Mammary epithelial cell (primary cell): ENCODE data around the gene PDE3A.

ENCODE experiments used
- CTCF ChIP-seq, 2 donors: IDR thresholded peaks in 1 of 2; conservative IDR thresholded peaks in 1 of 2; 2 replicates each; pipeline ENCODE4 v1.5.1; 2011 to 2012; ENCODE audit warnings: inconsistent platforms in 2 of 2, low read length in 2 of 2, mild to moderate bottlenecking in 2 of 2, control low read depth in 1 of 2, low read depth in 1 of 2; ENCODE audit not compliant: insufficient read depth in 1 of 2; ENCODE audit errors: extremely low read depth in 1 of 2
- EZH2 ChIP-seq: IDR thresholded peaks from 2 replicates; pipeline ENCODE4 v1.6.1; 2012; ENCODE audit warnings: low read length, inconsistent platforms, borderline replicate concordance

GRCh38 chr12:20578142-20578541 is 209.8 kb downstream of the PDE3A start:
- TF ChIP-seq CTCF (conservative IDR thresholded peaks at IDR 0.05 in 1 of 2, IDR thresholded peaks at IDR 0.05 in 1 of 2; ENCODE audit: extremely low read depth in 1 of 2, insufficient read depth in 1 of 2, low read depth in 1 of 2, low read length in 2 of 2), result no peak
- no peak for TF ChIP-seq EZH2
